Endothelial cell of umbilical vein (primary cell): ENCODE measurements around the gene MT1M. TPM values are rescaled to one million over a fixed set of nuclear protein-coding genes. Genes with fewer than 3 reads are reported as not detected.
"Not testable (repeated sequence)": the region's sequence is repeated elsewhere in the genome, so short reads cannot be mapped to it uniquely, and the experiment has no call there.

Source experiments
- Bru-seq: library from RNA; stranded (reverse); fragments of 400-500 nt; gene quantifications from one replicate; lab custom pipeline; 2021; lab: Mats Ljungman, UMichigan
- BruChase-seq, 2 experiments: library from RNA; stranded (reverse); fragments of 400-500 nt; gene quantifications; one replicate each; lab custom pipeline; 2021; lab: Mats Ljungman, UMichigan
- BruUV-seq: library from RNA; stranded (reverse); fragments of 400-500 nt; replicated peaks from 2 replicates; lab custom pipeline; 2021; lab: Mats Ljungman, UMichigan
- CTCF ChIA-PET: fragments of 300-600, 350-600 bp; sonication (Branson Sonifier 250); formaldehyde crosslinking; loops from one replicate; lab custom pipeline; 2021; ENCODE audit warnings: antibody characterized with exemption, inconsistent platforms; lab: Charles Lee
- POLR2A ChIA-PET: fragments of 300-600, 350-600 bp; sonication (Branson Sonifier 250); formaldehyde crosslinking; loops from one replicate; lab custom pipeline; 2021; ENCODE audit warnings: antibody characterized with exemption, inconsistent platforms; lab: Charles Lee
- DNase-seq: peaks from one replicate; pipeline ENCODE4 v3.0.0-alpha.2; 2011; ENCODE audit warnings: low read depth, low spot score
- FAIRE-seq: peaks from 2 replicates; lab custom pipeline; 2011; peaks lifted over from hg19 to GRCh38; lab: Jason Lieb, UNC
- H2AFZ ChIP-seq: 2 replicates; pipeline ENCODE4 v1.6.0; 2012; ENCODE audit warnings: low read depth, low read length, control low read depth, inconsistent platforms
- H3K27ac ChIP-seq: 2 replicates; pipeline ENCODE4 v1.5.1; 2011; ENCODE audit warnings: low read depth, mild to moderate bottlenecking, control low read depth, low read length, moderate library complexity; ENCODE audit not compliant: insufficient read depth
- H3K27me3 ChIP-seq, 2 experiments: 2 replicates each; pipeline versions ENCODE4 v1.6.0 to v1.6.1; 2011; ENCODE audit warnings: low read length in 2 of 2, mixed read lengths in 1 of 2; ENCODE audit not compliant: control insufficient read depth in 2 of 2, insufficient read depth in 2 of 2
- H3K36me3 ChIP-seq, 2 experiments: 2 replicates in 1 of 2; 3 replicates in 1 of 2; pipeline ENCODE4 v1.5.1; 2011; ENCODE audit warnings: low read length in 2 of 2, mild to moderate bottlenecking in 1 of 2, moderate library complexity in 1 of 2; ENCODE audit not compliant: control insufficient read depth in 2 of 2, insufficient read depth in 2 of 2; ENCODE audit errors: extremely low read depth in 1 of 2
- H3K4me1 ChIP-seq: 3 replicates; pipeline ENCODE4 v1.5.1; 2011; ENCODE audit warnings: mild to moderate bottlenecking, low read length; ENCODE audit not compliant: control insufficient read depth, insufficient read depth; ENCODE audit errors: extremely low read depth
- H3K4me2 ChIP-seq: 2 replicates; pipeline ENCODE4 v1.6.1; 2011; ENCODE audit warnings: low read length, control low read depth, mixed read lengths; ENCODE audit not compliant: insufficient read depth
- H3K4me3 ChIP-seq, 3 experiments: fragments of 200-600 bp in 1 of 3; sonication (generic), shearing (Covaris generic) in 1 of 3; replicated peaks in 1 of 3; 2 replicates each; pipeline ENCODE4 v1.5.1; 2011 to 2016; ENCODE audit warnings: control low read depth in 3 of 3, low read length in 3 of 3, mild to moderate bottlenecking in 2 of 3, inconsistent platforms in 1 of 3, low read depth in 1 of 3, moderate library complexity in 1 of 3; ENCODE audit not compliant: insufficient read depth in 1 of 3
- H3K79me2 ChIP-seq: 2 replicates; pipeline ENCODE4 v1.6.0; 2012; ENCODE audit warnings: low read length, inconsistent platforms; ENCODE audit not compliant: control insufficient read depth, insufficient read depth
- H3K9ac ChIP-seq: replicated peaks from 2 replicates; pipeline ENCODE3; 2011; ENCODE audit warnings: low read length, control low read depth; ENCODE audit not compliant: insufficient read depth; ENCODE audit errors: extremely low read depth
- H3K9me1 ChIP-seq: replicated peaks from 3 replicates; pipeline ENCODE4 v1.6.0; 2011; ENCODE audit warnings: mild to moderate bottlenecking, low read length; ENCODE audit not compliant: control insufficient read depth, insufficient read depth; ENCODE audit errors: extremely low read depth
- H3K9me3 ChIP-seq: replicated peaks from 2 replicates; pipeline ENCODE4 v1.5.1; 2012; ENCODE audit warnings: low read length, inconsistent platforms; ENCODE audit not compliant: control insufficient read depth, insufficient read depth
- H4K20me1 ChIP-seq: replicated peaks from 2 replicates; pipeline ENCODE3; 2011; ENCODE audit warnings: mild to moderate bottlenecking, low read length; ENCODE audit not compliant: control insufficient read depth, insufficient read depth; ENCODE audit errors: extremely low read depth
- CTCF ChIP-seq, 2 donors: IDR thresholded peaks; 1 replicate in 1 of 2; 2 replicates in 1 of 2; pipeline ENCODE4 v1.5.1; 2011; ENCODE audit warnings: low read length in 2 of 2, mild to moderate bottlenecking in 2 of 2, moderate library complexity in 2 of 2, control low read depth in 1 of 2, inconsistent platforms in 1 of 2, low read depth in 1 of 2; ENCODE audit not compliant: insufficient read depth in 1 of 2; ENCODE audit errors: extremely low read depth in 1 of 2
- FOS ChIP-seq: IDR thresholded peaks from 2 replicates; pipeline ENCODE4 v1.6.1; 2011; ENCODE audit warnings: mild to moderate bottlenecking, low read length, moderate library complexity, borderline replicate concordance; ENCODE audit not compliant: insufficient read depth
- GATA2 ChIP-seq: IDR thresholded peaks from 2 replicates; pipeline ENCODE4 v1.7.0; 2011; ENCODE audit warnings: low read depth, mild to moderate bottlenecking, moderate library complexity, mixed read lengths, low read length; ENCODE audit not compliant: insufficient read length, insufficient read depth
- dilution Hi-C: fragments of 300-500 bp; cut with MboI; formaldehyde crosslinking; loops from one replicate; pipeline ENCODE4 v1.15.0; 2019; ENCODE audit warnings: low sequenced_read_pairs; ENCODE audit not compliant: extremely low pct_ligation_motif_present
- intact Hi-C: fragments of 100-400 bp; cut with micrococcal nuclease; formaldehyde crosslinking; loops from one replicate; pipeline ENCODE4 v1.10.0; 2022
- long read RNA-seq: library from polyadenylated mRNA; stranded (forward); transcript quantifications from one replicate; pipeline ENCODE4 v2.0.0, GENCODE V29; 2021
- polyA minus RNA-seq, 3 experiments: library from RNA; depleted of rRNA, polyadenylated mRNA; stranded (reverse); fragments of >200 nt; gene quantifications; 1 replicate in 1 of 3; 2 replicates in 2 of 3; pipeline ENCODE4 v1.2.3, GENCODE V29; 2011
- polyA plus RNA-seq, 4 experiments: library from polyadenylated mRNA; depleted of rRNA in 3 of 4; stranded (reverse) in 3 of 4; unstranded in 1 of 4; fragments of >200 nt; gene quantifications; 2 replicates each; pipeline versions ENCODE4 v1.2.1 to v1.2.3, GENCODE V29; 2011 to 2012; ENCODE audit warnings: missing spikeins in 1 of 4
- total RNA-seq: library from RNA; stranded (reverse); gene quantifications from 2 replicates; pipeline ENCODE4 v1.2.3, GENCODE V29; 2021
- TF ChIP-seq, protein P1 (sequence below): IDR thresholded peaks from 2 replicates; pipeline ENCODE4 v1.6.1; 2011; ENCODE audit not compliant: insufficient read depth, insufficient read length

Gene MT1M
- total RNA-seq, result 1.8 and 4.6 TPM in 2 replicates
- polyA plus RNA-seq, result 4.1 and 4.3 TPM in 2 replicates
- 5.6 and 6.0 TPM in 2 replicates for polyA plus RNA-seq (2011; cell fraction: cytosol; rRNA removed)
- 0.65 and 1.5 TPM in 2 replicates for polyA plus RNA-seq (2011; cell fraction: nucleus; rRNA removed)
- polyA plus RNA-seq (2012), result 2.2 and 3.2 TPM in 2 replicates
- polyA minus RNA-seq, result 1.4 and 1.7 TPM in 2 replicates
- polyA minus RNA-seq (2011; cell fraction: cytosol; rRNA and poly(A)+ RNA removed), result not detected
- 0.58 TPM in 1 of 2 replicates, not detected in the other for polyA minus RNA-seq (2011; cell fraction: nucleus; rRNA and poly(A)+ RNA removed)
- Bru-seq, nascent RNA, result percentile 43 among the genes with signal in this experiment
- percentile 19 among the genes with signal in this experiment for BruChase-seq, experiment 1, labeled RNA remaining after a 6-hour chase
- percentile 19 among the genes with signal in this experiment for BruChase-seq, experiment 2, labeled RNA remaining after a 2-hour chase
- long read RNA-seq, transcript MT1M-201 (3 exons, 829 nt), result major isoform, 12 of 14 reads
- long read RNA-seq, partial matches to known transcripts, result 0 of 14 reads
- long read RNA-seq, other reads (novel, unspliced or antisense), result 2 of 14 reads

GRCh38 chr16:56632156-56632847 is at the start of gene MT1M:
Gene MT1M (plus strand): TSS chr16:56632659. CDS start chr16:56632732, 73 bp downstream.
- CTCF ChIA-PET, result interaction anchor here (1.0 to 2.5 kb wide), 3 partner anchors 29 to 40 kb away, joined by 3 to 14 read pairs (median 6); no protein-coding TSS in a partner anchor
- Histone ChIP-seq H3K36me3 (no peaks in the 10 kb centered on the region), H2AFZ (peak within 1 kb of the TSS; percentile 61), H3K4me2 (peak within 1 kb of the TSS; percentile 83), H3K4me3 (peak within 1 kb of the TSS; percentile 25 to 42 (median 31)), H3K4me1 (peaks cover 16% of the 10 kb centered on the region), H3K9me3 (no peaks in the 10 kb centered on the region), H3K27me3 (peaks cover 28 to 32% of the 10 kb centered on the region in 2 experiments), H3K79me2 (no peaks in the 10 kb centered on the region), H3K9ac (peak within 1 kb of the TSS; percentile 2), H3K9me1 (no peaks in the 10 kb centered on the region), H4K20me1 (no peaks in the 10 kb centered on the region), H3K27ac (no peak within 1 kb of the TSS)
- FAIRE-seq, result peak; percentile 52
- no peak for TF ChIP-seq CTCF (IDR thresholded peaks at IDR 0.05; ENCODE audit: extremely low read depth in 1 of 2, insufficient read depth in 1 of 2, low read depth in 1 of 2, low read length in 2 of 2)
- no peak for TF ChIP-seq GATA2
- TF ChIP-seq, protein P1, sequence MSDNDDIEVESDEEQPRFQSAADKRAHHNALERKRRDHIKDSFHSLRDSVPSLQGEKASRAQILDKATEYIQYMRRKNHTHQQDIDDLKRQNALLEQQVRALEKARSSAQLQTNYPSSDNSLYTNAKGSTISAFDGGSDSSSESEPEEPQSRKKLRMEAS, result no peak
- no peak for TF ChIP-seq FOS
- intact Hi-C loops (no loop called here), dilution Hi-C loops (no loop called here)
- no peak for DNase-seq
- POLR2A ChIA-PET, result no interaction called here
- no TSS peak for BruUV-seq

DNA sequence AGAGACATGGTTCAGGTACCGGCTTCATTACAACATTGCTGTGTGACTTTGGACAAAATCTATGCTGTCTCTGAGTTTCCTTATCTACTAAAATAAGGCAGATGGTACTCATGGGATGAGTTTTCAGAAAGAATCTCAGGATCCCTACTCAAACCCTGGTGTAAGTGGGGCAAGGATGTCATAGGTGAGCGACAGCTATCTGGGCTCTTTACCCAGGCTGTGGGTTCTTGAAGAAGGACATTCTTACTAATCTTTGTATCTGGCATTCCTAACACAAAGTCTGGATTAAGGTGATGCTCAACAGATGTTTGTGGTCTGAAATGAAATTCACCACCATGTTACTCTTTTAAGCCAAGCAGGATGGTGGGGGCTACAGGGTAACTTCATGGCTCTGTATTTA is 49.5 kb upstream of the MT1M start:
- POLR2A ChIA-PET, H3K79me2 ChIP-seq, DNase-seq, dilution Hi-C loops, intact Hi-C loops, H3K9ac ChIP-seq, H3K36me3 ChIP-seq, BruUV-seq, H3K27ac ChIP-seq, H4K20me1 ChIP-seq, FAIRE-seq, H2AFZ ChIP-seq, H3K4me3 ChIP-seq, H3K9me3 ChIP-seq, H3K4me2 ChIP-seq, H3K4me1 ChIP-seq, H3K9me1 ChIP-seq: not testable (repeated sequence)
- CTCF ChIA-PET, result interaction anchor here (1.2 to 2.4 kb wide), 4 partner anchors 18 to 210 kb away, joined by 3 to 14 read pairs (median 8); no protein-coding TSS in a partner anchor
- peaks cover 3 to 15% of the 10 kb centered on the region in 2 experiments for H3K27me3 ChIP-seq
